Stimulated activated CD4-positive, alpha-beta T cell treated with anti-CD3 and anti-CD28 coated beads, Interleukin-1b, Interleukin-23, amount 100 ng/mL, for 48 hours (primary cell): Measurements from ENCODE around the gene ACKR3.

ENCODE experiments used
- DNase-seq: peaks from one replicate; pipeline ENCODE4 v3.0.0-alpha.2; 2020

ACKR3 gene

DNA sequence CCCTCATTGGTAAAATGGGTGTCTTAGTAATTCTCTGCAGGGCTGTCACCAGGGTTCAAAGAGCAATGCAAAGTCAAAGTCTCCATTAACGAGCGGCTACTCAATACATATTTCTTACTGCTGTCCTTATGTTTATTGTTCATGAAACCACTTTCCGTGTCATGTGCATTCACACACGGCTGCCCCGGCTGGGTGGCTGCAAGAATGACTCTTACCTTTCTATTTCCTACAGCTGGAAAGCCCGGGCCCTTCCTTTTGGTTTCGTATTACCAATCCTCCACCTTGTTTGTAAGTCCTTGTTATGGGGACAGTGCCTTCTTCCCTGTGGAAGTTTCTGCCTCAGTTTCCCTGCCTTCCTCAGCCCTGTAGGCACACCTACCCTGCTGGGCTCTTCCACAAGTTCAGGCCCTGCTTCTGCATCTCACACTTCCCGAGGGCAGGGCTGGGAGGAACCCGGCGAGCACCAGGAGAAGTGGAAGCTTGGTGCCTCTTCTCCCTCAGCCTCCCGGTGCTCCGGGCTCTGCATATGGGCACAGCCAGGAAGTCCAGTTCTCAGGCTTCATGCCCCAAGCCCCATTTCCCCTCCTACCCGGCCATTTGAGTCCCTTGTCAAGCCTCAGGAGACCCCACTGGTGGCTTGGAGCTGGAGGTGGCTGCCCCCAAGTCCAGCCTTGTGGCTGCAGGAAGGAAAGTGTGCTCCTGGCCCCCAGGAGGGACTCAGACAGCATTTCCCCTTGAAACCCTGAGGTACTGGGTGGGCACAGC is 18.7 kb upstream of the ACKR3 start:
- DNase-seq, result peak; percentile 41

DNA sequence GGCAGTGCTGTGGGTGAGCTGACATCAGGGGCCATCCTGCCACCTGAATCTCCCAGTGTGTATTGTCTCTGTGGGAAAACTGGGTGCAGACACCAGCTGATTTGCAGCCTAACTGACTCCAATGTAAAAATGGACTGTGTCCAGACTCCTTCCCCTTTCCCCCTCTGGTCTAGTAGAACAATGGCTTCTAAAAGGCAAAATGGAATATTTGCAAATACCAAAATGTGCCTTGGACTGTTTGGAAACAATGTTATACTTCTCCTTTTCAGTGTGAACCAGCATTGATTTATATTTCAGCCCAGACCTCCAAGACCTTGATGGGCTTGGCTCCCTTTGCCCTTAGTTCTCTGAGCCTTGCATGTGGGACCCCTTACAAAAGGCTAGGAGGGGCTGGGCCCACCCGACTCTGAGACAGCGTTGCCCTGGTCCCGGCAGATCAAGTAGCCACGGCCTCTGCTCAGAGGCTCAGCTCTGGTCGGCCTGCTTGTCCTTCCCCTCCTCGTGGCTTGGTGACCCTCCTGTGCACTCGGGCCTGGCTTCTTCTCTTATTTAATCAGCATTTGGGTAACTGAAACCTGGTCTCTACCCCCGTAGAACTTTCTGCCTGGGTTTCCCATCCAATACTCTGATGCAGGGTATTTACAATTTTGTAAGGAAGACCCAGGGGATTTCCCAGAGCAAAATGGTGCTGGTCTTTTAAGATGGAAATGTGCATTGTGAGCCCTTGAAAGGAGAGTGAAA is 18.0 kb upstream of the ACKR3 start:
- DNase-seq, result no peak

DNA sequence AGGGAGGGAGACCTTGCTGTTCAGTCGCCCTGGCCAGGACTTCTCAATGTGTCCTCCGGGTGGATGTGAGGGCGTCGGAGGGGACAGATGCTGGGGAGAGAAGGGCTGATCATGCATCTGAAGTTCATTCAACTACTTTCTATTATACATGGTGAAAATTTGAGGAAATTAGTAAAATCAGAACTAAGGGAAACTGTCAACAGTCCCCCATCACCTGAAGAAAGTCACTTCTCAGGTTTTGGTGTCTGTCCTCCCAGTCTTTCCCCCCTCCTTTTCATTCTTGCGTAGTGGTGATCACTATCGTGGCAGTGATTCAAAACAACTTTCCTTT is 17.4 kb upstream of the ACKR3 start:
- DNase-seq, result no peak

DNA sequence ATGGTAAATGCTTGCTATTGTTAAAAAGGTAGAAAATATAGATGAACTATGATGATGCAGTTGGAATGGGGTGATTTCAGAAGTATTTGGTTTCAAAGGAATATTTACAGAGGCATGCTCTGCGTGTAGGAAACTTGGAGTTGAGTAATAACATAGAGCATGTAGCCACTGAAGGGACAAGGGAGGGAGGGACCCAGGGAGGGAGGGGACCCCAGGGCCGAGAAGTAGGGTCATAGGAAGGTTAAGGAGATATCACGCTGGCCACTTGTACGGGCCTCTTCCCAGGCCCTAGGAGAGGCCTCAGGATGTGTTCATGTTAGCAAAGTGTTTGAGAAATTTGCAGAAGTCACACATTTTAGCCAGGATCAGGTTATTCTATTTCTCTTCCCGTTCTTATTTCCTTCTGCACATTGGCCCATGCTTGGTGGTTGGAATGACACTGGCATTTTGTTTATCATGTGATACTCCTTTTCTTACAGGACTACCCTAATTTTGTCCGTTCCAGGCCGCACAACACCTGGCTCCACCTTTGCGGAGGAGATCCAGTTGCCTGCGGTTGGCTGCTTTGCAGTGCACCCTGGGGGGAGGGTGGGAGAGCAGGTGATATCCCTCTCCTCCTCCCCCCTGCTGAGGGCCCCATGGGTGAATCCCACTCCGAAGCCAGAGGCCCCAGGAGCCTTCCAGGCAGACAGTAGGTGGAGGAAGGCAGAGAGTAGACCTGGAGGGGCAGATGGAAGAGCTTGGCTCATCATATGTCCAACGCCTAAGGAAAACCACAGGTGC is 16.9 kb upstream of the ACKR3 start:
- DNase-seq, result no peak

DNA sequence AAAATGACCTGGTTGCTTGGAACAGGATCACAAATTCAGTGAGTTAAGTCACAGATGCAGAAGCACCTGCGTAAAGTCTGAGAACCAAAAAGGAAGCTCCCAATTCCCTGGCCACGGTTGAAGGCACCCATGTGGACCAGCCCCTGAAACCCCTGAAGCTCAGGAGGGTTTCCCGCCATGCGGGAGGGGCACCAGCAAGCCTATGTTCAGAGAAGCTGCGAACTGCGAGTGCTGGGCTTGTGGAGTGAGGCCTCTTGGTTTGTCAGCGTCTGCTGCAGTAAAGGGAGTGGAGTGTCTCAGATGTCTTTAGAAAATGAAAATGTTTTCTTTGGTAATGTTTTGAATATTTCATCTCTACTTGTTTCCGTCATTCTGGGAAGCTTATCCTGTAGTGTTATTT is 16.1 kb upstream of the ACKR3 start:
- no peak for DNase-seq

DNA sequence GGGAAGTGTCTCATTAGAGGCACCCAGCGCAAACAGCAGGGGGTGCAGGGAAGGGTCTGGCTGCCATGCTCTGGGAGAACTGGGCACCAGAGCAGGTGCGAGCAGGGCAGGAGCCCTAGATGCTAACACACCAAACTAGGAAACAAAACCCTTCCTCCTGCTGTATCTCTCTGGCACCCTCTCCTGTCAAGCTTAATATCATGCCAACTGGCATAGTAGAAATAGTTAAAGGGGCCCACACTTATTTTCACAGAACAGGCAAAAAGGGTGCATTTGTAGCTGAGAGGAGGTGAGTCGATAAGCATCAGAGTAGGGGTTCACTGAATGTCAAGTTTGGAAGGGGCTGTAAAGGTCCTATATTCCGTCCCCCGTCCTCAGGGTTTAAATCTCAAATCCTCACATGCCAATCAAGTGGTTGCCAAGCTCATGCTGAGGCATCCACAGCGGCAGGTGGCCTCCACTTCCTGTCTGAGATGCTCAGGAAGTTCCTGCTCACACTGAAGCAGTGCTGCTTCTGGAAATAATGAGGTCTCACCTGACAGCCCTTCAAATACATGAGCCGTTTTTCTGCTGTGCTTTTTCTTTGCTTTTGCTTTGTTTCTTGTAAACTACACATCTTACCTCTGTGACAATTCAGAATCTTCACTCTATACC is 14.9 kb upstream of the ACKR3 start:
- peak; percentile 16 for DNase-seq

DNA sequence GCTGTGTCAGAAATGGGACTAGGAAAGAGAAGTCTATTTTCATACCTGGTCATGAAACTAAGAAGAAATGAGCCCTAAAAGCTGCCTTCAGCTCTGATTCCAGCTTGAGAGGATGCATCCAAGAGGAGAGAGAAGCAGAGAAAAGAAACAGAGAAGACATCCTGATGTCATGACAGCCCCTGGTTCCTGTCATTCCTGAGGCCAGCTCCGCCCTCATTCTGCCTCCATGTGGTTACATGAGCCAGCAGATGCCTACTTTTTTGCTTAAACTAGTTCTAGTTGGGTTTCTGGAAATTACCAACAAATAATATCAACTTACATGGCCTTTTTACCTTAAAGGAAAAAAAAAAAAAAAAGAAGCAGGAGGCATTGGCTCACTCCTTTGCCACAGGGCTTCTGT is 14.1 kb upstream of the ACKR3 start:
- DNase-seq, result no peak

DNA sequence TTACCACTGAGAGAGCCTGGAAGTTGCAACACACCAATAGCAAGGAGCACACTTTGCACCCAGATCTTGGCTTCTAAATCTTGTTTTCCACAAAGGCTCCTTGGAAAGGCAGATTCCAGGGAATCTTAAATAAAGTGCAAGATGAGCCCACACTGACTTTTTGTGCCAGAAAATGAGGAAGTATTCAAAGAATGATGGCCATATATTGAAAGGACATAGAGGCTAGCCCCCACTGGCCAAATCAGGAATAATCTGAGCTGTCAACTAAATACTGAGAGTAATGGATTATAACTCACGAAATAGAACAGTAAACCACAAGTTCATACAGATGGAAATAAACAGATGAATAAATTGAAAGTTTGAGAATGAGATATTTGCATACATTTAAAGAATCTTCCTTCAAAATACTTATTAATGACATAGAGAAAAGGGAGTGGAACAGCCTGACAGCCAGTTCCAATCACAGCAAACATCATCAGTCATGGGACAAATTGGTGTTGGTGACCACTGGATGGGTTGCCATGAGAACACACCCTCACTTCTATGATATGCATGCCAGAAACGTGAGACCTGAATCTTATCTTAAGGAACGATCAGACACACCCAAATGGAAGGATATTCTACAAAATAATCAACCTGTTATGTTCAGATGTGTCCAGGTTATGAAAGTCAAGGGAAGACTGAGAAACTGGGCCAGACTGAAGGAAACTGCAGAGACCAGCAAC is 12.2 kb upstream of the ACKR3 start:
- DNase-seq, result no peak

DNA sequence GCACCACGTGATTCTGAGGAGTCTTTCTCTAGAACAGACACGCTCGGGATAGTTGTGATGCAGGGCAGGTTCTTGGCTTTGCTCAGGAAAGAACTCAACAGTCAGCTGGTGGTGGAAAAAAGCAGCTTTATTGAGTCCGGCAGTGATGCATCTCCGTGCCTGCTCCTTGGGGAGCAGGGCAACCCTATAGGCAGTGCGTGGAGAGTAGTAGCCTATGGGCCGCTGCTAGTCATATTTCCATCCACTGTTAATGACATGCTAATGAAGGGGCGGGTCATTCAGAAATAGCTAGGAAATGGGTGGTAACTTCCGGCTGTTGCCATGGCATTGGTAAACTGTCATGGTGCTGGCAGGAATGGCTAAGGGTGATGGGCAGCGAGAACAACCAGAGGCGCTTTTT is 11.6 kb upstream of the ACKR3 start:
- no peak for DNase-seq

DNA sequence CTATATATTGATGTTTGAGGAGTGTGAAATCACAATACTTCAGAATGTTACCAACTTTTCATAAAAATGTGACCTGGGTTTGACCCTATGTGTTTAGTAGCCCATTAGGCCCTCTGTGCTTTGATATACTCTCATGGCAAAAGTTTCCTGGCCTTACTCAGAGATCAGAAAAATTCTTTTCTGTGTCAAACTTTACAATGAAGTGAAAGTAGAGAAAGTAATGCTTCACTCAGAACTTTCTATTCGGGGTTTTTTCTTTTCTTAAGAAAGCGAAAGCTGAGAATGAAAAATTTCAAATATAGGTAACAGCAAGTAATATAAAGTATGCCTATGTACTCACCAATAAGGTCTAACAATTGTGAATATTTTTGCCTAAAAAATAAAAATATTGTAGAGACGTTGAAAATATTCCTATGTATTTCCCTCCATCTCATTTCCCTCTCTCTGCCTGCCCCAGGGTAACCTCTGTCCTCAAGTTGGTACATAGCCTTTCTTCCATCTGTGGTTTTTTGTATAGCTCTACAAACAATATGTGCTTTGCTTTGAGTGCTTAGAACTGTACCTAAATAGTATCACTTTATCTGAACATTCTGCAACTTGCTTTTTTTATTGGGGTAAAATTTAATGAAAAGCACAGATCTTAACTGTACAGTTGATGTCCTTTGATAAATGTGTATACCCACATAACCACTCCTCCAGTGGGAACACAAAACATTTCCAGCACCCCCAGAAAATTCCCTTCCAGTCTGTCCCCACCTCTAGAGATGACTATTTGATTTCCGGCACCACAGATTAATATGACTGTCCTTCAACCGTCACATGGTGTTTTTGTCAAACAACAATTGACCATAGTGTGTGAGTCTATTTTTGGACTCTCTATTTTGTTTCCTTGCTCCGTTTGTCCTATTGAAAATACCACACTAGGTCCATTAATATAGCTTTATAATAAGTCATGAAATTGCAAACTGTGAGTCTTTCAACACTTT is 10.3 kb upstream of the ACKR3 start:
- no peak for DNase-seq

DNA sequence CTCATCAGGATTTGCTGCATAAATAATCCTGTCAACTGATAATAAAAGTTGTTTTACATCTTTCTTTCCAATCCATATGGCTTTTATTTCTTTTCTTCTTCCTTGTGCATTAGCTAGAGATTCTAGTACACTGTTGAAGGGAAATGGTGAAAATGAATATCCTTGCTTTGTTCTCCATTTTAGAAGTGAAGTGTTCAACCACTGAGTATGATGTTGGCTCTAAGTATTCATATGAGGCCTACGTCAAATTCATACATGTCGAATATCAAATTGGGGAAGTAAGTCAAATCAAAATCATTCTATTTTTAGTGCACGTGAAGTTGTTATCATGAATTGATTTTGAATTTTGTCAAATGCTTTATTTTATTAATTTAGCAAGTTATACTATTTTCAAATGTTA is 7.8 kb upstream of the ACKR3 start:
- no peak for DNase-seq

DNA sequence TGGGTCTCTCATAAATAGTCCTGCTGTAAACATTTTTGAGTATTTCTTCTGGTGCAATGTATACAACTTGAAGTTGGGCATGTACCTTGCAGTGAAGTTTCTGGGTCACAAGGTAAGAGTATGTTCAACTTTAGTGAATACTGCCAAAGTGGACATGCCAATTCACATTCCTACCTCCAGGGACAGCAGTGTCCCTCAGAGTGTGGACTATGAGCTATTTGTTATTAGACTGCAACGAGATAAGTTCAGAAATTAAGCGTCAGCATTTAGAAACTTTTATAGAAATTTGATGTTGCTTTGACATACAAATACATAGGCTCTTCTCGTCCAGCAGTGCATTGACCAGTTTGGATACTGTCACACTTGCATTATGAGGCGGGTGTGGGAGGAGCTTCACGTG is 7.2 kb upstream of the ACKR3 start:
- no peak for DNase-seq

DNA sequence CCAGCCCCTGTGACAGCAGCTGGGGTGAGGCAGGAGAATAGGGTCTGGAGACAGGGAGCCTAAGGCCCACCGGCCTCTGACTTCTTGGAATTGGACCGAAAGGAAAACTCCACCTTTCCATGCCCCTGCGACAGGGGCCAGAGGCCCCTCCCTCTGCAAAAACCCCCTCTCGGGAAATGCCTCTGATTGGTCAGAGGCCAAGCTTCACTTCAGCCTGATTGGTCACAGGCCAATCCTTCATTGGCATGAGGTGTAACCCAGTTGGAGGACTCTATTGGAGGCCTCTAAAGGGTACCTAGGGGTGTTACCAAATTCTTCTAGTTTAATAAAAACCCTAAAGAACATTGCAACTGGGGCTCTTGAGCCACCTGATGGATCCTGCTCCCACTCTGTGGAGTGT is 5.7 kb upstream of the ACKR3 start:
- no peak for DNase-seq

DNA sequence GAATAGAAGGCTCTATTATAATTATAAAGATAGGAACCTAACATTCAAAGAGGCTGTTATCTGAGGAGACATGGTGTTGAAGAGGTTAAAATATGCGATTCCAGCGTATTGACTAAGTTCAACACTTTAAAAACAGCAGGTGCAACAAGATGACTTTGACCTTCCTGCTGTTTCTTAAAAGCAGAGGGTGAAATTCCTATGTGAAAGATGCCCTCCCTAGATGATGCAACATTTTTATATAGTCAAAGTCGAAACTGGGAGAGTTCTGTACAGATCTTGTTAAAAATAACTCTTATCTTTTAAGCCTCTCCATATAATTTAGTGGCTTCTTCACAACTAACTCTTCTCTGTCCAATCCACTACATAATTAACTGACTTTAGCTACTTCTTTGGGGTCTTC is 4.4 kb upstream of the ACKR3 start:
- DNase-seq, result no peak

DNA sequence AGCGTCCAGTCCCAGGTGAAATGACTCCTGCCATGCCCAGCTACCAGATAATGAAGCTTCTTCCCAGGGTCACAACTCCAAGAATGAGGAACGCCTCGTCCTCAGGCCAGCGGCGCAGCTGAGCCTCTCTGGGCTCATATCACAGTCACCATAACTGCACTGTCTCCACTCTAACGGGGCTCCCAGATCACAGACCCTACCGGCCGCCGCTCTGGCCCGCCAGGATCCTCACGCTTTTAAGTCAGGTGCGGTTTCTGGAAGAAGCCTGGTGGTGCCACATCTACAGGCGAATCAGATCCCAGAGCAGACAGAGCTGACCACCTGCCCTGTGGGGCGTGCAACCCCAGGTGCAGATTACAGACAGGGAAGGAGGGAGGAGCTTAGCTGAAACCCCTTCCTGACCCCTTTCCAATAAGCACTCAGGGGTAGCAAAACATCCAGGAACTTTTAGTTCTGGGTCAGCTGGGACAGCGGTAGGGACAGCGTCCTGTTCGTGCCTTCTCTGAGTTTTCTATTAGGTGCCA is 3.7 kb upstream of the ACKR3 start:
- no peak for DNase-seq

DNA sequence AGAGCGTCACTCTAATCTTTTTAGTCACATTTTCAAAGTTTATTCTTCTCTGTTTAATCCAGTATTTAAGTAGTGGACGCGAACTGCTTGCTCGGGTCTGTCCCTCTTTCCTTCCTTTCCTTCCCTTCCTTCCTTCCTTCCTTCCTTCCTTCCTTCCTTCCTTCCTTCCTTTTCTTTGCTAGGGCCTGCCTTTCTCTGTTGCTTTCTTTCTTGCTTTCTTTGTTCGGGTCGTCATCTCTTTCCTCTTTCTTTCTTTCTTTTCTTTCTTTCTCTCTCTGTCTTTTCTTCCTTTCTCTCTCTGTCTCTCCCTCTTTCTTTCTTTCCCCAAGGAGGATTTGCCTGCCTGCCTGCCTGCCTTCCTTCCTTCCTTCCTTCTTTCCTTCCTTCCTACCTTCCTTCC is 3.0 kb upstream of the ACKR3 start:
- no peak for DNase-seq

DNA sequence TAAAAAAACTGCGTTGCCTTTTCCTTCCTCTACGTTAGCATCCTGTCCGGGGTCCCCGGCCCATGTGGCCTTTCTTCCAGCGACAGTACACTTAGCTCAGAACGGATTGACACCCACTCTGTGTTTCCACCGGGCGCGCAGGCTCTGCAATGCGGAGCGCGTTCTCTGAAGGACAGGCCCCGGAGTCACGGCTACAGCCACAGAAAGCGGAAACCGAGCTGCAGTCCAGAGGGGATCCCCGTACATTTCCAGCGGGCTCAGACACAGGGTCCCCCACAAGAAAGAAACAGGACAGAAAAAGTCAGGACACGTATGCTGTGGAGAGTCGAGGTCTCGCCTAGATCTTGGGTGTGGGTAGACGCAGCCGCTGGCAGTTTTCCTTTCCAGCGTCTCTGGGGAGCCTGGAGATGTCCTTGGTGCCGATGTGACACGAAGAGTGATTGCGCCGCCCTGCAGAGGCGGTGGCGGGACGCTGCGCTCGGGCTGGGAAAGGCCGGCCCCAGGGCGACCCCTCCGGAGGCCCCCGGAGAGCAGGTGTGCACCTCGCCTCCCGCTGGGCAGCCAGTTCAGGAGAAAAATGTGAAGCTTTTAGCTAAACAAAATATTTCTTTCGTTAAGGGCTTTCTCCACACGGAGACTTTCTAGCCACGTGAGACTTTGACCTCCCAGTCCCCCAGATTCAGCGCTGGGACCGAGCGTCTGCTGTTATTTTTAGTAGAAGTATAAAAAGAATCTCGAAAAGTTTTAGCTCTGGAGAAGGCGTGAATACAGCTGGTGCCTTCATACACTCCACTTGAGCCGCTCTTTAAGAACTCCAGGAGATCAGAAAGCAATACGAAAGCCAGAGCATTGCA is 1.3 kb upstream of the ACKR3 start:
- DNase-seq, result peak; percentile 35

DNA sequence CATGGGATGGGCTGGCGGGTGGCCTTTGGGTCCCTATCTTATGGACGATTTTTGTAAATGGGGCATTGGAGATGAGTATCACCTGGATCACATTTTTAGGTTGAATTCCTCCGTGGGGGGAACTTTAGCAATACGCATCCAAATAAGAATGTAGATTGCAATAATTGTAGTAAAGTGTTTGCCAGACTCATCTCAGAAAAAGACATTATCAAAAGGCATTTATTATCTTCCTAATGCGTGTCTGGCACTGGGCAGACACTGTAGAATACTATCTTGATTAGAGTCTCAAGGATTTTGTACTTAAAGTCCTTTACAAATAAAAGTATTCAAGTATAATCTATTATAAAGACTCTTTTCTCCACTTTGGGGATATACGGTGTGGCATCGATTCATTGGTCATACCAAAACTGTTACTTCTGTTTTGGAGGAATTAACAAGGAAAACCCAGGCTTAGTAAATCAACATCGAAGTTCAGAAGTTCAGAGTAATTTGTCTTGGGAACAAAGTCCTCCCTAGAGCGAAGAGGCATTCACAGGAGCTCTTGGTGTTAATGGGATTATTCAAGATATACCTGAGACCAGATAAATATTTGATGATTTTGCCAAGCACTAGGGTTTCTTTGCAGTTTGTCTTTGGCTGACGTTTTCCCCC is 578 bp upstream of the ACKR3 start:
- DNase-seq, result no peak

DNA sequence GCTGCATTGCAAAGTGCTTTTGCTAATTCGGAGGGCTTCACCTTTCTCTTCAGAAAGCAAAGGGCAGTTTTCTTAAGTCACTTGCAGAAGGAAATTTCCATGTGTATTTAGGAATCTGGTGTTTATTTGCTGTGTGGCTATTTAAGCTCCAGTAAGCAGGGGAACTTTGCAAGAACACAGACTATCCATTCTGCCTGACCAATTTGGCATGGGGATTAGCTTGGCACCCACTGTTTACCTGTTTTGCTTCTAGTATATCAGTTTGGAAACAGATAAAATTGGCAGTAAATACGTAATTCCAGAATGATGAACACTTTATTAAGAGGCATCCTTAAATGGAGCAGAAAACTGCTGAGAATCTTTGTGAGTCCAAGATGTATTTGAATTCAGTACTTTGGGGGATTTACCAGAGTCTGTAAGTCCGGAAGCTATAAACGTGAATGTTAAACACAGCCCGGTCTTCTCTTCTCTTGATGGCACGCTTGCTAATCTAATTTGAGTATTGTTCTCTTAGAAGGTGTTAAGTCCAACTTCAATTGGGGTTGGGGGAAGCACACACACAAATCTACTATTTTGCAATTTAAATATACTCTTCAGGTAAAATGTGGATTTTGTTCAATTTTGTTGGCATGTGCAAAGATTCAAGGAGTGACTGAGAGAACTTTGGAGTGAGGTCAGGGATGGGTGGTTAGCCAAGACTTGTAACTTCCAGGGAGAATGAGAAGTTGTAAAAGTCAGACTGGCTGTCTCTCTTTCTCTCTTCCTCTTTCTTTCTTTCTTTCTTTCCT is 650 bp downstream of the ACKR3 start:
- no peak for DNase-seq
